Calu3 (cell line): Measurements from ENCODE around the gene UHMK1. TPM values are rescaled to one million over a fixed set of nuclear protein-coding genes. Genes with fewer than 3 reads are reported as not detected.

Source experiments
- BruUV-seq: library from RNA; stranded (reverse); fragments of 400-500 nt; replicated peaks from 2 replicates; lab custom pipeline; 2021; lab: Mats Ljungman, UMichigan
- CTCF ChIA-PET: fragments of 300-600 bp; sonication (Branson Sonifier 250); formaldehyde crosslinking; loops from one replicate; lab custom pipeline; 2022; ENCODE audit warnings: antibody characterized with exemption; lab: Charles Lee
- DNase-seq: peaks from one replicate; pipeline ENCODE4 v3.0.0; 2022
- H3K27ac Mint-ChIP-seq: one replicate; pipeline ENCODE4 v1.8.0; 2022; ENCODE audit warnings: mixed read lengths; ENCODE audit not compliant: unreplicated experiment
- H3K27me3 Mint-ChIP-seq: one replicate; pipeline ENCODE4 v1.8.0; 2022; ENCODE audit warnings: mixed read lengths; ENCODE audit not compliant: unreplicated experiment
- H3K36me3 Mint-ChIP-seq: one replicate; pipeline ENCODE4 v1.8.0; 2022; ENCODE audit warnings: mild to moderate bottlenecking, moderate library complexity, mixed read lengths; ENCODE audit not compliant: insufficient read depth, unreplicated experiment
- H3K4me1 Mint-ChIP-seq: one replicate; pipeline ENCODE4 v1.8.0; 2022; ENCODE audit warnings: mild to moderate bottlenecking, low read depth, mixed read lengths; ENCODE audit not compliant: unreplicated experiment
- H3K4me3 Mint-ChIP-seq: one replicate; pipeline ENCODE4 v1.8.0; 2022; ENCODE audit warnings: mild to moderate bottlenecking, low read depth, moderate library complexity, mixed read lengths; ENCODE audit not compliant: unreplicated experiment
- H3K9me3 Mint-ChIP-seq: one replicate; pipeline ENCODE4 v1.8.0; 2022; ENCODE audit warnings: low read depth, mixed read lengths; ENCODE audit not compliant: unreplicated experiment
- CTCF ChIP-seq: fragments of 200-600 bp; IDR thresholded peaks from one replicate; pipeline ENCODE4 v1.8.0; 2022; ENCODE audit warnings: antibody characterized with exemption; ENCODE audit not compliant: unreplicated experiment
- intact Hi-C: fragments of 100-400 bp; cut with micrococcal nuclease; formaldehyde crosslinking; loops from one replicate; pipeline ENCODE4 v1.10.0; 2022; ENCODE audit not compliant: unreplicated experiment
- total RNA-seq: library from RNA; stranded (reverse); gene quantifications from 2 replicates; pipeline ENCODE4 v1.2.3, GENCODE V29; 2022

UHMK1 gene
- total RNA-seq, 1 experiment from 2014 or later: 98.1 TPM

GRCh38 chr1:162551969-162552683, 54.5 kb downstream of the UHMK1 start:
- H3K27ac Mint-ChIP-seq: no peak overlapping the region
- CTCF ChIA-PET: interaction anchor here (0.7 kb wide), 2 partner anchors 11 to 184 kb away, joined by 3 to 5 read pairs; no protein-coding TSS in a partner anchor
- H3K36me3 Mint-ChIP-seq: no peaks in the 10 kb centered on the region
- H3K9me3 Mint-ChIP-seq: no peaks in the 10 kb centered on the region
- DNase-seq: no peak
- H3K4me1 Mint-ChIP-seq: no peaks in the 10 kb centered on the region
- no peaks in the 10 kb centered on the region for H3K27me3 Mint-ChIP-seq
- no peak overlapping the region for H3K4me3 Mint-ChIP-seq
- BruUV-seq: no TSS peak
- intact Hi-C loops: no loop called here
- TF ChIP-seq CTCF: no peak

GRCh38 chr1:162552684-162553252, 55.1 kb downstream of the UHMK1 start:
- intact Hi-C loops: no loop called here
- CTCF ChIA-PET: interaction anchor here (0.6 kb wide), 1 partner anchor 55 kb away, joined by 4 read pairs; no protein-coding TSS in a partner anchor

GRCh38 chr1:162554258-162554657, 56.6 kb downstream of the UHMK1 start:
- no peaks in the 10 kb centered on the region for H3K4me1 Mint-ChIP-seq
- H3K27ac Mint-ChIP-seq: no peak overlapping the region
- no peaks in the 10 kb centered on the region for H3K27me3 Mint-ChIP-seq
- no peak for DNase-seq
- no peaks in the 10 kb centered on the region for H3K9me3 Mint-ChIP-seq
- CTCF ChIA-PET: no interaction called here
- no peaks in the 10 kb centered on the region for H3K36me3 Mint-ChIP-seq
- H3K4me3 Mint-ChIP-seq: no peak overlapping the region
- no TSS peak for BruUV-seq
- no peak for TF ChIP-seq CTCF
- intact Hi-C loops: no loop called here

More at GRCh38 chr1:162552684-162553252, 55.1 kb downstream of the UHMK1 start:
- Mint-ChIP-seq H3K36me3 (no peaks in the 10 kb centered on the region), H3K9me3 (no peaks in the 10 kb centered on the region), H3K4me1 (no peaks in the 10 kb centered on the region), H3K27me3 (no peaks in the 10 kb centered on the region), H3K27ac (no peak overlapping the region), H3K4me3 (no peak overlapping the region)
- BruUV-seq: no TSS peak
- no peak for DNase-seq
- TF ChIP-seq CTCF: no peak

- no peak for TF ChIP-seq CTCF
These were observed 59.9 kb downstream of the UHMK1 start for GRCh38 chr1:162557536-162557935.

More at GRCh38 chr1:162557536-162557935, 59.9 kb downstream of the UHMK1 start:
- Mint-ChIP-seq H3K4me3 (no peak overlapping the region), H3K27me3 (no peaks in the 10 kb centered on the region), H3K4me1 (no peaks in the 10 kb centered on the region), H3K9me3 (no peaks in the 10 kb centered on the region), H3K36me3 (peaks cover 20% of the 10 kb centered on the region), H3K27ac (no peak overlapping the region)
- no TSS peak for BruUV-seq
- no peak for DNase-seq
- CTCF ChIA-PET: no interaction called here
- intact Hi-C loops: no loop called here
